HCT116 (cell line): ENCODE measurements around the gene SIK1.
"Not testable (repeated sequence)": the region's sequence is repeated elsewhere in the genome, so short reads cannot be mapped to it uniquely, and the experiment has no call there.

ENCODE experiments used
- CEBPB ChIP-seq: IDR thresholded peaks from 2 replicates; pipeline ENCODE4 v1.6.1; 2012; ENCODE audit warnings: low read depth
- CTCF ChIP-seq, 3 experiments: fragments of 200-600 bp in 1 of 3; sonication (generic) in 1 of 3; IDR thresholded peaks in 2 of 3; conservative IDR thresholded peaks in 1 of 3; 2 replicates each; pipeline ENCODE4 v1.5.1; 2012 to 2017; ENCODE audit warnings: low read depth in 2 of 3, low read length in 2 of 3, antibody characterized with exemption in 1 of 3, borderline replicate concordance in 1 of 3, control low read depth in 1 of 3, mild to moderate bottlenecking in 1 of 3, mixed read lengths in 1 of 3, mixed run types in 1 of 3, moderate library complexity in 1 of 3; ENCODE audit not compliant: insufficient read depth in 1 of 3
- ELF1 ChIP-seq: IDR thresholded peaks from 2 replicates; pipeline ENCODE4 v1.6.1; 2012; ENCODE audit warnings: low read depth, borderline replicate concordance
- EZH2phosphoT487 ChIP-seq: fragments of 200-600 bp; IDR thresholded peaks from 2 replicates; pipeline ENCODE4 v1.6.1; 2018; ENCODE audit warnings: antibody characterized with exemption, borderline replicate concordance
- FOSL1 ChIP-seq: IDR thresholded peaks from 2 replicates; pipeline ENCODE4 v1.6.1; 2012; ENCODE audit warnings: low read depth
- JUND ChIP-seq: IDR thresholded peaks from 2 replicates; pipeline ENCODE4 v1.6.1; 2012
- POLR2A ChIP-seq: IDR thresholded peaks from 2 replicates; pipeline ENCODE4 v1.7.0; 2011; ENCODE audit warnings: borderline replicate concordance; ENCODE audit not compliant: insufficient read depth, insufficient read length; ENCODE audit errors: extremely low read depth
- POLR2AphosphoS5 ChIP-seq: IDR thresholded peaks from 2 replicates; pipeline ENCODE4 v1.6.1; 2011; ENCODE audit warnings: mild to moderate bottlenecking, low read depth, low read length, moderate library complexity
- SRF ChIP-seq: IDR thresholded peaks from 2 replicates; pipeline ENCODE4 v1.6.1; 2012; ENCODE audit warnings: low read depth
- TCF7L2 ChIP-seq: IDR thresholded peaks from 2 replicates; pipeline ENCODE4 v1.7.0; 2011; ENCODE audit warnings: borderline replicate concordance, inconsistent platforms; ENCODE audit not compliant: insufficient read depth, insufficient read length; ENCODE audit errors: extremely low read depth
- YY1 ChIP-seq: IDR thresholded peaks from 2 replicates; pipeline ENCODE4 v1.6.1; 2011; ENCODE audit warnings: low read length, low read depth, moderate library complexity, mild to moderate bottlenecking; ENCODE audit not compliant: insufficient replicate concordance; ENCODE audit errors: extremely low read depth
- ZBTB33 ChIP-seq: IDR thresholded peaks from 2 replicates; pipeline ENCODE4 v1.6.1; 2011; ENCODE audit warnings: mild to moderate bottlenecking, low read length, moderate library complexity; ENCODE audit not compliant: insufficient replicate concordance; ENCODE audit errors: extremely low read depth
- TF ChIP-seq, protein P1 (sequence below): IDR thresholded peaks from 2 replicates; pipeline ENCODE4 v1.6.1; 2012; ENCODE audit warnings: low read depth
- TF ChIP-seq, protein P2 (sequence below): IDR thresholded peaks from 2 replicates; pipeline ENCODE4 v1.6.1; 2012

DNA sequence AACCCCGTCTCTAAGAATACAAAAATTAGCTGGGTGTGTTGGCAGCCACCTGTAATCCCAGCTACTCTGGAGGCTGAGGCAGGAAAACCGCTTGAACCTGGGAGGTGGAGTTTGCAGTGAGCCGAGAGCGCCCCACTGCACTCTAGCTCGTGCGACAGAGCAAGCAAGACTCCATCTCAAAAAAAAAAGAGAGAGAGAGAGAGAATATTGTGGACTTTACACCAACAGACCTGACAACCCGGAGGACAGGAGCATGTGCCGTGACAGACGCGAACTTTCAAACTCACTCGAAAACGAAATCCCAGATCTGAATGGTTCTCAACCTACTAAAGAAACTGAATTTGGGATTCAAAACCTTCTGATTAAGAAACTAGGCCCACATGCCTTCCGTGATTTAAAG, 19.8 kb downstream of the SIK1 start:
- TF ChIP-seq CTCF (IDR thresholded peaks at IDR 0.05 in 2 of 3, conservative IDR thresholded peaks at IDR 0.05 in 1 of 3; ENCODE audit: borderline replicate concordance in 1 of 3, insufficient read depth in 1 of 3, low read depth in 2 of 3, low read length in 2 of 3); EZH2phosphoT487; POLR2AphosphoS5; TCF7L2; ZBTB33; POLR2A; ELF1; FOSL1; YY1; JUND; CEBPB; SRF: not testable (repeated sequence)
- TF ChIP-seq, protein P1, sequence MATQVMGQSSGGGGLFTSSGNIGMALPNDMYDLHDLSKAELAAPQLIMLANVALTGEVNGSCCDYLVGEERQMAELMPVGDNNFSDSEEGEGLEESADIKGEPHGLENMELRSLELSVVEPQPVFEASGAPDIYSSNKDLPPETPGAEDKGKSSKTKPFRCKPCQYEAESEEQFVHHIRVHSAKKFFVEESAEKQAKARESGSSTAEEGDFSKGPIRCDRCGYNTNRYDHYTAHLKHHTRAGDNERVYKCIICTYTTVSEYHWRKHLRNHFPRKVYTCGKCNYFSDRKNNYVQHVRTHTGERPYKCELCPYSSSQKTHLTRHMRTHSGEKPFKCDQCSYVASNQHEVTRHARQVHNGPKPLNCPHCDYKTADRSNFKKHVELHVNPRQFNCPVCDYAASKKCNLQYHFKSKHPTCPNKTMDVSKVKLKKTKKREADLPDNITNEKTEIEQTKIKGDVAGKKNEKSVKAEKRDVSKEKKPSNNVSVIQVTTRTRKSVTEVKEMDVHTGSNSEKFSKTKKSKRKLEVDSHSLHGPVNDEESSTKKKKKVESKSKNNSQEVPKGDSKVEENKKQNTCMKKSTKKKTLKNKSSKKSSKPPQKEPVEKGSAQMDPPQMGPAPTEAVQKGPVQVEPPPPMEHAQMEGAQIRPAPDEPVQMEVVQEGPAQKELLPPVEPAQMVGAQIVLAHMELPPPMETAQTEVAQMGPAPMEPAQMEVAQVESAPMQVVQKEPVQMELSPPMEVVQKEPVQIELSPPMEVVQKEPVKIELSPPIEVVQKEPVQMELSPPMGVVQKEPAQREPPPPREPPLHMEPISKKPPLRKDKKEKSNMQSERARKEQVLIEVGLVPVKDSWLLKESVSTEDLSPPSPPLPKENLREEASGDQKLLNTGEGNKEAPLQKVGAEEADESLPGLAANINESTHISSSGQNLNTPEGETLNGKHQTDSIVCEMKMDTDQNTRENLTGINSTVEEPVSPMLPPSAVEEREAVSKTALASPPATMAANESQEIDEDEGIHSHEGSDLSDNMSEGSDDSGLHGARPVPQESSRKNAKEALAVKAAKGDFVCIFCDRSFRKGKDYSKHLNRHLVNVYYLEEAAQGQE = not testable (repeated sequence)
- TF ChIP-seq, protein P2, sequence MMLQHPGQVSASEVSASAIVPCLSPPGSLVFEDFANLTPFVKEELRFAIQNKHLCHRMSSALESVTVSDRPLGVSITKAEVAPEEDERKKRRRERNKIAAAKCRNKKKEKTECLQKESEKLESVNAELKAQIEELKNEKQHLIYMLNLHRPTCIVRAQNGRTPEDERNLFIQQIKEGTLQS = not testable (repeated sequence)
